Smooth muscle cell (in vitro differentiated cells): Measurements from ENCODE around the gene CFHR5. TPM values are rescaled to one million over a fixed set of nuclear protein-coding genes. Genes with fewer than 3 reads are reported as not detected.
"Not testable (repeated sequence)": the region's sequence is repeated elsewhere in the genome, so short reads cannot be mapped to it uniquely, and the experiment has no call there.

ENCODE experiments used
- DNase-seq: peaks from one replicate; lab custom pipeline; 2025; ENCODE audit not compliant: unreplicated experiment; lab: John Stamatoyannopoulos, UW
- H2AFZ ChIP-seq: fragments of 200-600 bp; sonication (generic); 2 replicates; pipeline ENCODE4 v1.6.0; 2016; ENCODE audit warnings: antibody characterized with exemption, low read depth, mild to moderate bottlenecking
- H3F3A ChIP-seq: fragments of 200-600 bp; sonication (generic); 2 replicates; pipeline ENCODE4 v1.6.0; 2017; ENCODE audit warnings: antibody characterized with exemption, low read depth
- H3K27ac ChIP-seq: fragments of 200-600 bp; sonication (generic); 2 replicates; pipeline ENCODE4 v1.5.1; 2016; ENCODE audit warnings: low read depth, mild to moderate bottlenecking
- H3K27me3 ChIP-seq: fragments of 200-600 bp; sonication (generic); 2 replicates; pipeline ENCODE4 v1.6.1; 2016; ENCODE audit warnings: low read depth, mild to moderate bottlenecking
- H3K36me3 ChIP-seq: fragments of 200-600 bp; sonication (generic); 2 replicates; pipeline ENCODE4 v1.5.1; 2016; ENCODE audit warnings: low read depth
- H3K4me1 ChIP-seq: fragments of 200-600 bp; sonication (generic); 2 replicates; pipeline ENCODE4 v1.5.1; 2016; ENCODE audit warnings: low read depth
- H3K4me2 ChIP-seq: fragments of 200-600 bp; sonication (generic); 2 replicates; pipeline ENCODE4 v1.6.0; 2016; ENCODE audit warnings: mild to moderate bottlenecking
- H3K4me3 ChIP-seq: fragments of 200-600 bp; sonication (generic); 2 replicates; pipeline ENCODE4 v1.5.1; 2016; ENCODE audit warnings: mild to moderate bottlenecking
- H3K79me2 ChIP-seq: fragments of 200-600 bp; sonication (generic); 2 replicates; pipeline ENCODE4 v1.6.0; 2016; ENCODE audit warnings: low read depth, mild to moderate bottlenecking
- H3K9ac ChIP-seq: fragments of 200-600 bp; sonication (generic); 2 replicates; pipeline ENCODE4 v1.6.0; 2016; ENCODE audit warnings: low read depth
- H3K9me3 ChIP-seq: fragments of 200-600 bp; sonication (generic); replicated peaks from 2 replicates; pipeline ENCODE4 v1.5.1; 2016; ENCODE audit warnings: low read depth
- H4K20me1 ChIP-seq: fragments of 200-600 bp; sonication (generic); 2 replicates; pipeline ENCODE4 v1.6.0; 2016; ENCODE audit warnings: low read depth
- CTCF ChIP-seq: fragments of 200-600 bp; sonication (generic); IDR thresholded peaks from 2 replicates; pipeline ENCODE4 v1.5.1; 2017; ENCODE audit warnings: borderline replicate concordance, mild to moderate bottlenecking, antibody characterized with exemption; ENCODE audit not compliant: insufficient read depth, poor library complexity, severe bottlenecking
- WGBS: methylation state at CpG from one replicate; pipeline ENCODE4 v1.1.7; 2016; ENCODE audit warnings: low lambda C conversion rate; 5-methylcytosine and 5-hydroxymethylcytosine counted together
- polyA plus RNA-seq: library from polyadenylated mRNA; unstranded; fragments of >200 nt; fragmentation: Nextera tagmentation; extraction: Ambion mirVana; gene quantifications from 2 replicates; pipeline ENCODE4 v1.2.1, GENCODE V29; 2016
- total RNA-seq: library from RNA; depleted of rRNA; stranded (reverse); fragments of >200 nt; gene quantifications from 2 replicates; pipeline ENCODE4 v1.2.3, GENCODE V29; 2014

CFHR5 gene
- total and polyA plus RNA-seq, 2 experiments from 2014 or later = not detected

- DNase-seq = no peak
- H3K36me3 ChIP-seq = no peaks in the 10 kb centered on the region
- 83% methylated on average over 1 of the region's 1 CpG for WGBS
- TF ChIP-seq CTCF = no peak
- H2AFZ ChIP-seq = no peak overlapping the region
- H3K4me3 ChIP-seq = no peak overlapping the region
- H3K27me3 ChIP-seq = no peaks in the 10 kb centered on the region
- H4K20me1 ChIP-seq = no peaks in the 10 kb centered on the region
- no peak overlapping the region for H3K4me2 ChIP-seq
- H3F3A ChIP-seq = no peaks in the 10 kb centered on the region
- H3K27ac ChIP-seq = no peak overlapping the region
- no peak overlapping the region for H3K9ac ChIP-seq
- H3K4me1 ChIP-seq = no peaks in the 10 kb centered on the region
- H3K79me2 ChIP-seq = no peaks in the 10 kb centered on the region
- no peaks in the 10 kb centered on the region for H3K9me3 ChIP-seq
These were observed 7.2 kb upstream of the CFHR5 start for GRCh38 chr1:196970182-196970581.

- Histone ChIP-seq H3K79me2 (no peaks in the 10 kb centered on the region), H3K4me1 (no peaks in the 10 kb centered on the region), H3K36me3 (no peaks in the 10 kb centered on the region), H3K9ac (no peak overlapping the region), H3K4me3 (no peak overlapping the region), H3K4me2 (no peak overlapping the region), H2AFZ (no peak overlapping the region), H3K27ac (no peak overlapping the region), H4K20me1 (no peaks in the 10 kb centered on the region), H3K27me3 (no peaks in the 10 kb centered on the region), H3F3A (no peaks in the 10 kb centered on the region), H3K9me3 (no peaks in the 10 kb centered on the region)
- no peak for DNase-seq
- 90% methylated on average over 4 of the region's 4 CpGs for WGBS
- no peak for TF ChIP-seq CTCF
These were observed 1.1 kb upstream of the CFHR5 start for GRCh38 chr1:196976278-196976677.

- H3K9me3 ChIP-seq = no peaks in the 10 kb centered on the region
- H3K4me1 ChIP-seq = no peaks in the 10 kb centered on the region
- no peak for DNase-seq
- no peak overlapping the region for H3K27ac ChIP-seq
- H2AFZ ChIP-seq = no peak overlapping the region
- H3F3A ChIP-seq = no peaks in the 10 kb centered on the region
- TF ChIP-seq CTCF = no peak
- no peak overlapping the region for H3K4me2 ChIP-seq
- H3K27me3 ChIP-seq = no peaks in the 10 kb centered on the region
- H3K79me2 ChIP-seq = no peaks in the 10 kb centered on the region
- 84% methylated on average over 1 of the region's 1 CpG for WGBS
- H3K4me3 ChIP-seq = no peak overlapping the region
- H3K9ac ChIP-seq = no peak overlapping the region
- no peaks in the 10 kb centered on the region for H4K20me1 ChIP-seq
- no peaks in the 10 kb centered on the region for H3K36me3 ChIP-seq
These were observed 3.5 kb downstream of the CFHR5 start for GRCh38 chr1:196980859-196981258.

- H3K36me3 ChIP-seq, H2AFZ ChIP-seq, H3K27me3 ChIP-seq, H3K4me2 ChIP-seq, H4K20me1 ChIP-seq, H3K79me2 ChIP-seq, H3K27ac ChIP-seq, H3K4me1 ChIP-seq, H3K4me3 ChIP-seq, H3K9ac ChIP-seq, H3F3A ChIP-seq, H3K9me3 ChIP-seq, DNase-seq: not testable (repeated sequence)
- WGBS = 94% methylated on average over 7 of the region's 7 CpGs
These were observed 4.9 kb downstream of the CFHR5 start for GRCh38 chr1:196982247-196982646.

- not testable (repeated sequence) for H3K9ac ChIP-seq, H3K27me3 ChIP-seq, H3K36me3 ChIP-seq, H4K20me1 ChIP-seq, H3F3A ChIP-seq, H3K79me2 ChIP-seq, DNase-seq, H3K9me3 ChIP-seq, H3K4me3 ChIP-seq, H3K27ac ChIP-seq, H3K4me1 ChIP-seq
- peak overlapping the region; percentile 16 for H2AFZ ChIP-seq
- peak overlapping the region; percentile 44 for H3K4me2 ChIP-seq
- WGBS = 54% methylated on average over 11 of the region's 11 CpGs
These were observed 14.7 kb downstream of the CFHR5 start for GRCh38 chr1:196991919-196992651.
